COLO829 (cell line): Measurements from ENCODE around the gene MATN3.

Experiments
- DNase-seq: peaks from one replicate; pipeline ENCODE4 v3.0.0; 2012; ENCODE audit warnings: low spot score

The MATN3 gene

DNA sequence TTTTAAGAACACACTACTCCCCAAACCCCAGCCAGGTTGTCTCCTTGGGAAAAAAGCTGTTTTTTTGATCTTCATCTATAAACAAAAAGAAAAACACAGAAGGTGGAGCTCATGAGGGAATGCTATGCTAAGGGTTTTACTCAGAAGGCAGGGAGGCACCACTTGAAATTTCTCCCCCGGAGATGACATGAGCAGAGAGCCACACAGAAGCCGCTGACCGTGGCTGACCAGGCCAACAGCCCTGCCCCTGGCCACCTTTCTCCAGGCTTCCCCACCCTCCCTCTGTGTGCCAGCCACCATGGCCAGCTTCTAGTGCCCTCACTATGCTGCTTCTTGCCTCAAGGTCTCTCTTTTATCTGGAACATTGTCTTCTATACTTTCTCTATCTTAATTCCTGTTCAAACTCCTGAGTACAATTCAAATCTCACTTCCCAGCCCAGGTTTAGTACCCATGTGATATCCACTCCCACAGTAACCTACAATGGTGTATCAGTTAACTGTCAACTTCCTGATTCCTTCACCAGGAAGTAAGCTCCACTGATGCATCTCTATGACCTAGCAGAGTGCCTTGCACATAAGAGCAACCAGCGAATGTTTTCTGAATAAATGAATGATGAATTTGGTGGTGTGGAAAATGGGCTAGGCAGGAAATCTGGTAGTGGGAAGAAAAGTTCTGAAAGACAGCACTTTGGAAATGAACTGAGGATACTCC is 23.6 kb upstream of the MATN3 start:
- DNase-seq, result no peak

DNA sequence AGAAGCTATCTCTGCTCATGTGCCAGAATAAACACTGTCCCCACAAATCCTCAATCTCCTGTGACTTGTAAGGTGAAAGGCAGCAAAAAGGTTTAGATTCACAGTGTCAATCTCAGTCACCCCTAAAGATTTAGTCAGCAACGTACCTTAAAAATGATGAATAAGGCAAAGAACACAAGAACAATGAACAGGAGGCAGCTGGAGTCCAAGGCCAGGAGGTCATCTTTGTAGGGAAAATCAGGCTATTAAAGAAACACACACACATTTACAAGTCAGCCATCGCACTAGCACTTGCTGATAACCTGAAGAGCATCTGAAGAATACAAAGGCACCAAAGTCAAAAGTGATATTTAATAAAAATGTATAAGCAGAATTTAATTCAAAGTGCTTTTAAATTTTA is 22.4 kb upstream of the MATN3 start:
- DNase-seq, result no peak

DNA sequence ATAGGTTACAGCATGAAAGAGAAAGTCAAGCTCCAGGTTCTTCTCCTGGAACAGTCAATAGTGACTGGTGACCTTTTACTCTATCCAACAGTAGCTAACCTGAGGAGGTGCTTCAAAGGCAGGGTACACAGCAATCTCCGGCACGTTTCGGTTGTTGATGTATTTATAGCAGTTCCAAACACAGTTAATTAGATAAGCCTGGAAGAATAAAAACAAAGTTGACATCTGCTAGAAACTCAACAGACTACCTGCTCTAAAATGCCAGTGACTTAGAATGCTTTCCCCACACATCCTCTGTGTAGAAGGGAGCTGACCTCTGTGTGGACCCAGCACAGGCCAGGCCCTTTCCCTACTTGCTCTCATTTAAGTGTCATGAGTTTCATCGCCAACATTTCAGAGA is 21.8 kb upstream of the MATN3 start:
- DNase-seq, result no peak

DNA sequence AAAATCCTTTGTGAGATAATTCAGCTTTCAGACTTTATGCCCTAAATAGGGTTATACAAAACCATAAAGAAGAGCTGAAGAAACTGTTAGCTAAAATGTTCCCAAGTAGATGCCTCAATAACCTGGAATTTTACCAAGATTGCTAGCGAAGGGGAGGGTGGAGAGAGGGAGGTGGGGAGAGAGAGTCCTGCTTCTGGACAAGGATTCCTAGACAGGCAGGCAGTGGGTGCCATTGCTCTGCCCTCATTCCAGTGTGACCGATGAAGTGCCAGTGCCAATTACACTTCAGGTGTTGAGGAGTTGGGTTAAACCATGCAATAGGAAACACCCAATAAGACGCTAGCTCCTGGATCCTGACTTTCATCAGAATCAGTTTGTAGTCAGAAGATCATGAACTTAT is 20.9 kb upstream of the MATN3 start:
- no peak for DNase-seq

DNA sequence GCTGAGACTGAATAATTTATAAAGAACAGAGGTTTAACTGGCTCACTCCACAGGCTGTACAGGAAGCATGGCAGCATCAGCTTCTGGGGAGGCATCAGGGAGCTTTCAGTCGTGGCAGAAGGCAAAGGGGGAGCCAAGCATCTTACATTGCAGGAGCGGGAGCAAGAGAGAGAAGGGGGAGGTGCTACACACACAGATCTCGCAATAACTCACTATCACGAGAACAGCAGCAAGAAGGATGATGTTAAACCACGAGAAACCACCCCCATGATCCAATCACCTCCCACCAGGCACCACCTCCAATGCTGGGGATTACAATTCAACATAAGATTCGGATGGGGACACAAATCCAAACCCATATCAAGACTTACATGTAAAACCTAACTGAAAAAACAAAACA is 17.8 kb upstream of the MATN3 start:
- DNase-seq, result no peak

DNA sequence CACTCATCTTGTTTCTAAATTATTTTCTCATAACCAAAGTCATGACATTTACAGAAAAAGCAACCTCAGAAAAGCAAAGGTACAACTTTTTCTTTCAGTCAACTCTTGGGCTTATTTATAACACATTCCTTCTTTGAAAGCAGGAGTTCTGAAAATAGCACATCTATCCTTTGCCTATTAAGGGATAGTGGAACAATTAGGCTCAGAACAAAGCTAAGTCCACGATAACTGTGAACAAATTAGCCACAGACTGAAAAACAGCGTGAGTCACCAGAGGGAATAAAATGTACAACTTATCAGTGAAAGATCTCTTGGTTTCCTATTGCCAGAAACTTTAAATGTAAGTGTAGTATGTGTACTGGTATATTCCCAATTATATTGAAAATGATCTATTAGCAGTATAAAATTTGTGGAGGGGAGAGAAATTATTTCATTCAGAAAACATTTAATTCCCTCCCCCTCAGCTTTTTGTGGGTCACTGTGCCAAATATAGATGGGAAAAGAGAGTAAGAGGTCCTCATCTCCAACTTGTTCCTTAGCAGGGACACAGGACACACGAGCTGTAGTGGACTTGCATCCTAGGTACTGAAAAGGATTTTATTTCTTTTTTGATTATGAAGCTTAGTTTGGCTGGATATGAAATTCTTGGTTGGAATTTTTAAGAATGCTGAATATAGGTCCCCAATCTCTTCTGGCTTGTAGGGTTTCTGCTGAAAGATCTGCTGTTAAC is 15.4 kb upstream of the MATN3 start:
- DNase-seq, result no peak

DNA sequence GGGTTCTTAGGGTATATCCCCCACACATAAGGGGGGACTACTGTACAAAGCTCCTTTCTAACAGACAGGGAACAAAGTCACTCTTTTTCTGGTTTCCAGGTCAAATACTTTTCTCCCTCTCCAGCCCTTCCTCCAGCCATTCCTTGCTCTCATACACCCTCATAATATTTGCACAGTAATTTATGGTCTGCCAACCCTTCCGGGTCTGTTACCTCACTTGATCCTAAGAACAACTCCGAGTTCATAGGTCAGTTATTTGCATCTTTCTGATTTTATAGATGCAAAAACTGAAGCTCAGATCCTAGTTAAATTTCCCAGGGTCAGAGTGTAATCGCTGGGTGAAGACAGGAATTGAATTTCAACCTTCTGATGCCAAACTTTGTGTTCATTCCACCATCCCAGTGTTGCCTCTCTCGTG is 14.8 kb upstream of the MATN3 start:
- DNase-seq, result no peak

DNA sequence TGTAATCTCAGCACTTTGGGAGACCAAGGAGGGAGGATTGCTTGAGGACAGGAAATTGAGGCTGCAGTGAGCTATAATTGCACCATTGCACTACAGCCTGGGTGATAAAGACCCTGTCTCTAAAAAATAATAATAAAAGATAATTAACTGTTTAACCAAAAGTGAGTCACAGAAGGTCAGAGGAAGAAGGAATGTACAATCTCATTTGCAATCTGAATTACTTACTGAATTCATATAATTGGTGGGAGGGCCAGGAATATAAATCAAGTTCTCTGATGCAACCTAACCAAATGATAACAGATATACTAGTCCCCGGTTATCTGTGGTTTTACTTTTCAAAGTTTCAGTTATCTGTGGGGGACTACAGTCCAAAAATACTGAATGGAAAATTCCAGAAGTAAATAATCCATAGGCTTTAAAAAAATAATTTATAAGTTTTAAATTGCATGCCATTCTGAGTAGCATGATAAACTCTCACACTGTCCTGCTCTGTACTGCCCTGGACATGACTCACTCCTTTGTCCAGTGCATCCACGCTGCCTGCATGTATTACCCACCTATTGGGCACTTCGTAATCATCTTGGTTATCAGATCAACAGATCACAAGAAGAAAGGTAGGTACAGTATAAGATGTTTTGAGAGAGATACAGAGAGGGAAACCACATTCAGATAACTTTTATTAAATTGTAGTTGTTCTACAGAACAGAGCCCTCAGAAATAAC is 12.8 kb upstream of the MATN3 start:
- no peak for DNase-seq

DNA sequence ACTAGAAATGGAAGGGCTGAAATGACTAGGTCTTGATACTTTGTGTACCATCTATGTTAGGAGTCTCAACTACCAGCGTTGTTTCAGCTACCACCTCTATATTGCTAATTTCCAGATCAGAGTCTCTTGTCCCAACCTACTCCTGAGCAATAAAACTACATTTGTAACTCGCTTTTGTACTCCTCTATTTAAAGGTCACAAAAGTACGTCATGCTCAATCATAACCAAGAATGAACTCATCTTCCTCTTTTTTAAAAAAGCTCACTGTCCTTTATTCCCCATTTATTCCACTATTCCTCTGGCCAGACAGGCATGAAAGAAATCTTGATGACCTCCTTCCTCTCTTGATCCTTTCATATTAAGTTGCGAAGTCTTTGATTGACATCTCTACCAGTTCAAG is 11.2 kb upstream of the MATN3 start:
- no peak for DNase-seq

DNA sequence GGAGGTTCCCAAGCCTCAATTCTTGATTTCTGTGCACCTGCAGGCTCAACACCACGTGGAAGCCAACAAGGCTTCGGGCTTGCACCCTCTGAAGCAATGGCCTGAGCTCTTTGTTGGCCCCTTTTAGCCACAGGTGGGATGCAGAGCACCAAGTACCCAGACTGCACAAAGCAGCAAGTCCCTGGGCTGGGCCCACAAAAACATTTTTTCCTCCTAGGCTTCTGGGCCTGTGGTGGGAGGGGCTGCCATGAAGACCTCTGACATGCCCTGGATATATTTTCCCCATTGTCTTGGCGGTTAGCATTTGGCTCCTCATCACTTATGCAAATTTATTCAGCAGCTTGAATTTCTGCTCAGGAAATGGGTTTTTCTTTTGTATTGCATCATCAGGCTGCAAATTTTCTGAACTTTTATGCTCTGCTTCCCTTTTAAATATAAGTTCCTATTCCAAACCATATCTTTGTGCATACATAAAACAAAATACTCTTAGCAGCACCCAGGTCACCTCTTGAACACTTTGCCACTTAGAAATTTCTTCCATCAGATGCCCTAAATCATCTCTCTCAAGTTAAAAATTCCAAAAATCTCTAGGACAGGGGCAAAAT is 9.0 kb upstream of the MATN3 start:
- DNase-seq, result no peak

DNA sequence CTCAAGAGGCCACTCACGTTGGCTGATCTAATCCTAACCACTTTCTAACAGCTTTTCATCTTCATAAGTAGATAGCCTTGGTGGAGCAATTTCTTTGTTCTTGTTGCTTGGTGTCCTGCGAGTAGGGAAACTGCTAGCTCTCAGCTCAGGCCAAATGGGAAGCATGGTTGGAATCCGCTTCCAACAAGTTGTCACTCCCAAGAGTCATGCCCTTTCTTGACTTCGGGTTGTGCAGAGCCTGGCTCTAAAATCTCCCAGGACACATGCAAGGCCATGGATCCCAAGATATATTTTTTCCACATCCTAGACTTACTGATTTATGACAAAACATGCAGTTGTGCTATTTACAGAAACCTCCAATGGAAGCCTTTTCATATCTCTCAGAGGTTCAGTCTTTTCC is 7.3 kb upstream of the MATN3 start:
- no peak for DNase-seq

DNA sequence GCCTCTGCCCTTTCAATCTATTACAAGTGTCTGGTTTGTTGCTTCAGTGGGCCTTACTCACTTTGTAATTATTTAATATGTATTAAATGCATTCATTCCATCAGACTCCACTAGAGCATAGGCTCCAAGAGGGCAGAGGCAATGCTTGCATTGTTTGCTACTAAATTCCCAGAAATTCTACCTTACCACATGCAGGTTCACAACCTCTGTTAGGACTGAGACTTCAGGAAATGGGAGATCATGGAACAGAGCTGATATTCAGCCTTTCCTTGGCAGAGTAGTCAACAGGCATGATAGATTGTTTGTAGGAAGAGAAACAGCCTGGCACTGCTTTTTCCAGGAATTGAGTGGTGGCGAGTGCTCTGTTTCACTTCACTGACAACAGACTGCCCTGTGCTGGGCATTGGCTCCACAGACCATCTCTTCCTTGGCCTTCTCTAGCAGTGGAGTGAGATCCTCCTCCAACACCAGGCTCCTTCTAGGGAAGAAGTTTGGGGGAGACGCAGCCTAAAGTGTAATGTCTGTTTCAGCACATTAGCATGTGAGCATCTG is 6.2 kb upstream of the MATN3 start:
- no peak for DNase-seq

DNA sequence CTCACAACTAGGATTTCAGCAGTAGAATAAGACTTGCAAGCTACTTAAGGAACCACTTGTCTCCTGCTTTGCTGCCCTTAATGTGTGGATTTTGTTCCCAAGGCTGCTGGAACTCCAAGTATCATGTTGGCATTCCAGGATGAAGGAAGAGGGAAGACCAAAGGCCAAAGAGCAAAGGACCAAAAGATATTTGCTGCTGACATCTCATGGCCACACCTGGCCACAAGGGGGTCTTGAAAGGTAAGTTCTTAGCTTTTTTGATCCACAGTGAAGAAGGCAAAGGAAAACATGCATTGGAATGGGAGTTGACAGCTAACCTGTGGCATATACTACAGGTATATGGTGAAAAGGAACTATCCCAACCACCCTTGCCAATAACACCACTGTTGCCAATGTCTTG is 3.9 kb upstream of the MATN3 start:
- DNase-seq, result no peak

DNA sequence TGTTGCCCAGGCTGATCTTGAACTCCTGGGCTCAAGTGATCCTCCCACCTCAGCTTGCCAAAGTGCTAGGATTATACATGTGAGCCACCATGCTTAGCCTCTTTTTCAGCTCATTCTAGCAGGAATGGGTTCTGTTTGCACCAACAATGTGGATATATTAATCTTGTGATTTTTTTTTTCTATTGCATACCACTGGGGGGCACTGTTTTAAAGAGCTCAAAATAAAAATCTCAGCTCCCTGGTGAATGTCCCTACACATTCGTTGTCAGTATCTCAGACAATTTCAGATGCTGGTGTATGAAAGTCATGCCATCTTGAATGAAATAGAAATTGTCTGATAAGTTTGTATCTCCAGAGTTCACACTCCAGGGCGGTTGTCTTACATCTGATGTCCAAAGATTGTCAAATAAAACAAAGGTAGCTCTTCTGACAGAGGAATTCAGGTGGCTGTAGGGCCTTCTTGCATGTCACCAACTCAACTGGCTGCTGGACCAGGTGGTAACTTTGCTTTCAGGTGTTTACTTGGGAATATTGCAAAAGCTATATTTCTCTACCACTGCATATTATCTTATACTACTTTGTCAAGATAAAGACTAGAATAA is 3.1 kb upstream of the MATN3 start:
- DNase-seq, result peak; percentile 58

DNA sequence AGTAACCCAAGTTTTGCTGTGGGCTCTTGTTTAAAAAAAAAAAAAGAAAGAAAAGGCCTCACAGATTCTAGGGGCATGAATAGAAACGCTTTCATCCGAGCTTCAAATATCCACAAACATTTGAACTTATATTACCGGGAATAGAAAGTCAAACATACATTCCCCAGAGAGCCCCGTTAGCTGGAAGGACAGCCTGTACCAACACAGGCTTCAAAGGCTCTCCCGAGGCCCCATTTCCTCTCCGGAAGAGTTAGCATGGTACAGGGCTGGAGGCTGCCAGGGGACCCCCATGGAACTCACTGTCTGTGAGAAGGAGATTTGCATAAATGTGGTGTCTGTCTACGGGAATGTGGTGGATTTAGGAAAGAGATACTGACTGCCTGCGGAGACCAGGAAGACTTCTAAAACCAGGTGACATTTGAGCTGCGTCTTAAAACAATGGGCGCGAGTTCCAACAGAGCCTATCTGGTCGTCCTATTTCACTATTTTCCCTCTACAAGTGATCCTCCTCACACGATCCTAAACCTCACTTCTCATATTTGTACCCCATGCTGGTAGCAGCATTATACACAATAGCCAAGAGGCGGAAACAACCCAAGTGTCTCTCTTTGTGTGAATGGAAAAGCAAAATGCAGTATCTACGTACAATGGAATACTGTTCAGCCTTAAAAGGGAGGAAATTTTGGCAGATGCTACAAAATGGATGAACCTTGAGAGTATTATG is 820 bp upstream of the MATN3 start:
- DNase-seq, result no peak

DNA sequence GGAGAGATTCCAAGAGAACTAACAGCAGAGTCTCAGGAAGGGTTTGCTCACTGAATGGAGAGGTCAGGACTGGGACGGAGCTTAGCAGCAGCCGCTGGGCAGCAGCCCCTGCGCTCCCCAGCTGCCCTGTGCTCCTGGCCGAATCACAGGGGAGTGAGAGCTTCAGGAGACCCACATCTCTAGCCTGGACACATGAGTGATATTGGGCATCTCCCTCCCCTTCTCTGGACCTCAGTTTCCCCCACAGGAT is 511 bp downstream of the MATN3 start:
- DNase-seq, result no peak

DNA sequence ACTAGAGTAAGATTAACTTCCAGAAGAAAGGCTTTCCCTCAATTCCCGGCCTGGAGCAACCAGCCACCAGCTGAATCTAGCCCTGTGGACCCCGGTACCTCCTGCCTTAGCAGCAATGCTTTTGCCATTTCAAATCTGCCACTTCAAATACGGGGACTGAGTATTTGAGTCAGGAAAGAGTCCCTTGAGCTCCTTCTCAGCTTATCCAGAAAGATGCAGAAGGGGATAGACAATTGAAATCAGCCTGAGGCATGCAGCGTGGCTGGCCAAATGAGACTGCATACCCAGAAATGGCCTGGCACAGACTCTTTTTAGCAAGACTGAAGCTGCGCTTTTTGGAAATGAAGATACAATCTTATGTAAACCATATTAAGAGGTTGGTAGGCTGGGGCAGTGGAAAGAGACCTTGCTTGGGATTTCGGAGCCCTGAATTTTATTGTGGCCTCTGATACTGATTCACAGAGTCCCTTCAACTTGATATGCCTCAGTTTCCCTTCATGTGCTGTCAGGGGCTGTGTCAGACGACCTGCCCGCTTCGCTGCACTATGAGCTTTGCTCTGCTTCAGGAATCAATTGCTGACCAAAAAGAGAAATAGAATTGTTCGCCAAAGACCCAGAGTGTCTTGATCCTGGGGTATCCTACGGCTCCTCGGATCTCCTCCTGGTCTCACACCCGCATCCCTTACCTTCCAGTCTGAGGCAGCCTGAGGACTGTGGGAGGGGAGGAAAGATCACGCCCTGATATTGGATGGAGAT is 1.0 kb downstream of the MATN3 start:
- no peak for DNase-seq

DNA sequence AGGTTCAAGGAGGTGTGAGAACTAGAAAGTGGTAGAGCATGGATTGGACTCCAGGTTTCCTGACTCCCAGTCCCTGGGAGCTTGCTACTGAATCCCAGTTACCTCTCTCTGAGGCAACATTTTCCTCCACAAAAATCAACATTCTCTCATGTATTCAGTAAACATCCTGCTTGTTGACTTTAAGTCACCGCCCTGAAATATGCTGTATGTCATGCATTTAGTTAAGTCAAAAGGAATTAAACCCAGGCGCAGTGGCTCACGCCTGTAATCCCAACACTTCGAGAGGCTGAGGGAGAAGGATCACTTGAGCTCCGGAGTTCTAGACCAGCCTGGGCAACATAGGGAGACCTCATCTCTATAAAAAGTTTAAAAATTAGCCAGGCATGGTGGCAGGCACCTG is 3.8 kb downstream of the MATN3 start:
- no peak for DNase-seq

DNA sequence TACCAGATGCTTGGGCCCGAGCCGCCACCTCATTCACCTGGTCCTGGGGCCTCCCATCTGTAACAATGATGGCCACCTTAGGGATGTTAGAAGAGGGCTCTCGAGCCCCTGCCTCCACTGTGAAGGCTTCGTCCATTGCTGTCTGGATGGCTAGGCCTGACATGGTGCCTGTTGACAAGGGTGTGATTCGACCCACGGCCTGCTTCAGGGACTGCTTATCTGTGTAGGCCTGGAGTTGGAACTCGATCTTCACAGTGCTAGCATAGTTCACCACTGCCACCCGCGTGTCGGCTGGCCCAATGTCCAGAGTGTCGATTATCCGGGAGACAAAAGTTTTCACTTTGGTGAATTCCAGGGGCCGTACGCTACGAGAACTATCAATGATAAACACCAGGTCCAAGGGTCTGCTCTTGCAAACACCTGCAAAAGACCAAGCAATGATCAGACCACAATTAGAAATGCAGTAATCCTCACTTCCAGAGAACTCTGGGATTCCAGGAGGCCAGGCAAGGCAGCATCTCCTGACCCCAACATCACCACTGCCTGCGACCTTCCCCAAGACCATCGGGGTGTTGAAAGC is 6.5 kb downstream of the MATN3 start:
- no peak for DNase-seq

DNA sequence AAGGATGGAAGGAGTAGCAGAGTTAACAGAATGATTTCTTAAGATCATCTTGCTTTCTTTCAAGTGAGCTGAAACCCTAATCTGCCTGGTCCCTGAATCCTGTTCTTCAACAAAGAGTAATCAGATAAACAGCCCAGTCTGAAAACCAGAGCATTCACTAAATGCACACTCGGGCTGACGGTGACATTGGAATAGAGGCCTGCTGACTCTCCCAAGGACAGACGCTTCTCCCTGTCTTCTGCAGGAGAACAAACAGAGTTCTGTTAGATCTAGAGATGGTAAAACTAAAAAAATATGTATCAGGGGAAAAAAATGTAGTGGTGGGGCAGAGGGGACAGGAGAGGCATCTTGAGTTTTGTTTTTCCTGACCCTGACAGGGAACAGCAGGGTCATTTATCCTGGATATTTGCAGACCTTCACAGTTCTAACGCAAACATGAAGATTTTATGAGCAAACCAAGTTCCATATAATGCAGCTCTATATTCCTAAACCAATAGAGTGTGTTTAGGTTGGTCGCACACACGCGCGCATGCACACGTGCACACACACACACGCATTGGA is 7.3 kb downstream of the MATN3 start:
- DNase-seq, result no peak
